CD4-positive, alpha-beta T cell treated with Interleukin-12 subunit alpha and Interleukin-12 subunit beta, for 1 hour (primary cell): Measurements from ENCODE around the gene TPRX1.
"Not testable (repeated sequence)": the region's sequence is repeated elsewhere in the genome, so short reads cannot be mapped to it uniquely, and the experiment has no call there.

Experiments used
- DNase-seq: peaks from one replicate; pipeline ENCODE4 v3.0.0-alpha.2; 2020

TPRX1 gene

DNA sequence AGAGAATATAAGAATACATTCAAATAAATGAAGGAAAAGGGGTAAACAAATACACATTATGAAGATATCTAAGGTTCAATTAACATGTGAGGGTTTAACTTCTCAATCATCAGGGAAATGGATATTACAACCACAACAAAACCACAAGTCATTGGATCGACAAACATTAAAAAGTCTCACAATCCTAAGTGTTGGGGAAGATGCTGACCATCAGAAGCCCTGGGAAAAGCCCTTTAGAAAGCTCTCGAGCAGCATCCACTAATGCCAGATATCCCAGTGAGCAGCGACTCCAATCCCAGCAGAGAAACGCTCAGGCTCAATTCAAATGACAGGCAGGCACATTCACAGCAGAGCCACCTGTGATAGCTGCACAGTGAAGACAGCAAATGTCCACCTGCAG is 3.1 kb downstream of the TPRX1 start:
- DNase-seq = no peak

- no peak for DNase-seq
Observed at GRCh38 chr19:47798904-47799266, 5.5 kb downstream of the TPRX1 start.

GRCh38 chr19:47797996-47798903 is 6.1 kb downstream of the TPRX1 start:
- DNase-seq = no peak

DNA sequence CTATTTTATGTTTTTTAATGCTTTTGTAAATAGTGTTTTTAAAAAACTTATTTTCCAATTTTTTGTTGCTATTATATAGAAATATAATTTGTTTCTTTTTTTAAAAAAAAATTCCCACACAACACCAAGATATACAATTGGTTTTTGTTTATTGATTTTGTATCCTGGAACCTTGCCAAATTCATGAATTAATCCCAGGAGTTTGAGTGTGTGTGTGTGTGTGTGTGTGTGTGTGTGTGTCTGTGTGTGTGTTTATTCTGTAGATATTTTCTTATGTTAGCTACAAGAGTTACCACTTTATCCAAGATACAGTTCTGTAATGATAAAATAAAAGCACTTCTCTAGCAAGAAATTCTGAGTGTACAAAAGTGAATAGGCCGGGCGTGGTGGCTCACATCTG is 7.6 kb downstream of the TPRX1 start:
- DNase-seq = no peak

DNA sequence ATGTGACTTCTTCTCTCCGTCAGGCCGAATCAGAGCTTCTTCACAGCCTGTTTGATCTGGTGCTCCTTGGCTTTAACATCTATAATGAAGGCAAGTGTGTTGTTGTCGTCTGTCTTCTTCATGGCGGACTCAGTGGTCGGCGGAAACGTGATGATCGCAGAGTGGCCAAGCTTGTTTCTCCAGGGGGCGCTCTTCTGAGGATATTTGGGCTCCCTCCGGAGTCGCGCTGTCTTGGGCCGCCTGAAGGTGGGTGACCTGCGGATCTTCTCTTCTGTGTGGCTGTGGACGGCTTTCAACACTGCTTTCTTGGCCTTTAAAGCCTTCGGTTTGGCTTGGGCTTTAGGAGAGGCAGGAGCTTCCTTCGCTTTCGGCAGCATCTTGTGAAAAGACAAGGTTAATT is 9.8 kb downstream of the TPRX1 start:
- no peak for DNase-seq

GRCh38 chr19:47792616-47793015 is 11.7 kb downstream of the TPRX1 start:
- no peak for DNase-seq

GRCh38 chr19:47790398-47790814 is 13.9 kb downstream of the TPRX1 start:
- peak; percentile 80 for DNase-seq

DNA sequence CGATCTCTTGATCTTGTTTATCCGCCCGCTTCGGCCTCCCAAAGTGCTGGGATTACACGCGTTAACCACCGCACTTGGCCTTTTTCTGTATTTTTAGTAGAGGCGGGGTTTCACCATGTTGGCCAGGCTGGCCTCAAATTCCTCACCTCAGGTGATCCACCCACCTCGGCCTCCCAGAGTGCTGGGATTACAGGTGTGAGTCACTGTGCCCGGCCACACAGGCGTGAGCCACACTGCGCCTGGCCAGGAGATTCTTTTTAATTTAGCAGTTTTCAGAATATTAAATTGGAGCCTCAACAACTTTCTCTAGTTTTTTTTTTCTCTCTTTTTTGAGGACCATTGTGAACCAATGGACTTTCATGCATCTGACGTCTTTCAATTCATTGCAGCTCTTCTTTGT is 14.5 kb downstream of the TPRX1 start:
- DNase-seq = not testable (repeated sequence)

GRCh38 chr19:47787307-47787706 is 17.0 kb downstream of the TPRX1 start:
- DNase-seq = not testable (repeated sequence)

DNA sequence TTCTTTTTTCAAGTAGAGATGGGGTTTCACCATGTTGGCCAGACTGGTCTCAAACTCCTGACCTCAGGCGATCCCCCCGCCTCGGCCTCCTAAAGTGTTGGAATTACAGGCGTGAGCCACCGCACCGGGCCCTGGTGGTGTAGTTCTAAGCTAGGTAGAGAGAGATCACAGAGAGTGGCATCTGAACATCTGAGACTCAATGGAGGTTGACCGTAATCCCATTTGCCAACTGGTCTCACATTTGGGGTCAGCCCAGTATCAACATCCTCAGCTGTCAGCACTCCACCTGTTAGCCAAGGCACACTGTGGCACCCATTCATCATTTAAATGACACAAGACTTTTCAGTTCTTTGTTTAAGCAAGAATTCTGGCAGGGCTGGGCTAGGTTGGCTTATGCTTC is 17.8 kb downstream of the TPRX1 start:
- DNase-seq = no peak

GRCh38 chr19:47781590-47782262 is 22.6 kb downstream of the TPRX1 start:
- DNase-seq = no peak

DNA sequence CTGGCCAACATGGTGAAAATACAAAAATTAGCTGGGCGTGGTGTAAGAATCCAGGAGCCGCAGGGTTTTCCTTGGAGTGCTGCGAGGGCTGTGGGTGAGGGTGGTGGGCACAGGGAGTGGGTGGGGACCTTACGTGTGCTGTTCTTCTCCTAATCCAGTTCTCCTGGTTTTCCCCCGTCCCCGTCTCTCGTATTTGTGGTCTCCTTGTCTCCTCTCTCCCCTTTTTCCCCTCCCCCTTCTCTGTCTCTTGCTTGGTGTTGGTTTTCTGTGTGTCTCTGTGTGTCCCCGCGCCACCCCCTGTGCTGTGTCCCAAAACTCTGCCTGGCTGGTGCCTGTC is 24.2 kb downstream of the TPRX1 start:
- no peak for DNase-seq

GRCh38 chr19:47779524-47780214 is 24.7 kb downstream of the TPRX1 start:
- no peak for DNase-seq

- peak; percentile 12 for DNase-seq
Observed at GRCh38 chr19:47778954-47779351, 25.4 kb downstream of the TPRX1 start.

- peak; percentile 84 for DNase-seq
Observed at GRCh38 chr19:47778049-47778953, 26.1 kb downstream of the TPRX1 start, which contains the start of gene SELENOW. SELENOW (plus strand) TSS chr19:47778703; CDS start chr19:47778786, 83 bp downstream.

DNA sequence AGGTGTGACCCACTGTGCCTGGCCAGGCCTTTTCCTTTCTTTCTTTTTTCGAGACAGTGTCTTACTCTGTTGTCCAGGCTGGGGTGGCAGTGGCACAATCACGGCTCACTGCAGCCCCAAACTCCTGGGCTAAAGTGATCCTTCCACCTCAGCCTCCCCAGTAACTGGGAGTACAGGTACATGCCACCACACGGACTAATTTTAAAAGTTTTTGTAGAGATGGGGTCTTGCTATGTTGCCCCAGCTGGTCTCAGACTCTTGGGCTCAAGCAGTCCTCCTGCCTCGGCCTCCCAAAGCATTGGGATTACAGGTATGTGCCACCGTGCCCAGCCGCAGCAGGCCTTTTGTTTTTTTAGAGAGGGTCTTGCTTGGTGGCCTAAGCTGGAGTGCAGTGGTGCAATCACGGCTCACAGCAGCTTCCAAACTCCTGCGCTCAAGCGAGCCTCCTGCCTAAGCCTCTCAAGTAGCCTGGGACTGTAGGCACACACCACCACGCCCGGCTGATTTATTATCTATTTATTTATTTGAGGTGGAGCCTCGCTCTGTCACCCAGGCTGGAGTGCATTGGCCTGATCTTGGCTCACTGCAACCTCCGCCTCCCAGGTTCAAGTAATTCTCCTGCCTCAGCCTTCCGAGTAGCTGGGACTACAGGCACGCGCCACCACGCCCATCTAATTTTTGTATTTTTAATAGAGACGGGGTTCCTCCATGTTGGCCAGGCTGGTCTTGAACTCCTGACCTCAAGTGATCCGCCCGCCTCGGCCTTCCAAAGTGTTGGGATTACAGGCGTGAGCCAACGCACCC is 26.9 kb downstream of the TPRX1 start:
- not testable (repeated sequence) for DNase-seq

GRCh38 chr19:47776568-47776967 is 27.8 kb downstream of the TPRX1 start:
- DNase-seq = no peak

DNA sequence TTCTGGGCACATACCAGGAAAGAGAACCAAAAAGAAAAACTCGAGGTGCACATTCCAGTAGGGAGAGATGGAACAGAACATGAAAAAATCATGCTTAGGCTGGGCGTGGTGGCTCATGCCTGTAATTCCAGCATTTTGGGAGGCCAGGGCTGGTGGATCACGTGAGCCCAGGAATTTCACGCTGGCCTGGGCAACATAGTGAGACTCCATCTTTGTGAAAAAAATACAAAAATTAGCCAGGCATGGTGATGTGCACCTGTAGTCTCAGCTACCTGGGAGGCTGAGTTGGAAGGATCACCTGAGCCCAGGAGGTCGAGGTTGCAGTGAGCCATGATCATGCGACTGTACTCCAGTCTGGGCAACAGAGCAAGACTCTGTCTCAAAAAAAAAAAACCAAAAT is 33.1 kb downstream of the TPRX1 start:
- DNase-seq = not testable (repeated sequence)

GRCh38 chr19:47769534-47769933 is 34.8 kb downstream of the TPRX1 start:
- no peak for DNase-seq

DNA sequence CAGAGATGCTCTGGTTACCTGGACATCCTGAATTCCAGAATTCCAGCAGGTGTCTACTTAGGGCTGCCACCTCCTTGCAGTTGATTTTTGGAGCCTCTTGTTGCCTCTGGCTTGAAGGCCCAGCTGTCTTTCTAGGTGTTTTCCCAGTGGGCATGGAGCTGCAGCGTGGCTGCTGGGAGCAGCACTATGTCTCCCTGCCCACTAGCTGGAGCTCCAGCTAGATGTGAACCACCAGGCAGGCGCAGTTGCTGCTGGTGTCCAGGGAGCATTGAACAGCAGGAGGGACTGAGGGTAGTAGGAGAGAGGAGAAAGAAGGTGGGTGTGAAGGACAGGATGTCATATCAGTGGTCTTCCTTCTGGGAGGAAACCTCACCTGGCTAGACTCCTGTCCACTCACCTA is 35.7 kb downstream of the TPRX1 start:
- no peak for DNase-seq

GRCh38 chr19:47767349-47767748 is 37.0 kb downstream of the TPRX1 start:
- DNase-seq = no peak

GRCh38 chr19:47766670-47767069 is 37.7 kb downstream of the TPRX1 start:
- no peak for DNase-seq
